ENCODE results near the gene GPR173.

The GPR173 gene

GRCh38 chrX:53071064-53071463 is 22.5 kb downstream of the GPR173 start:
- DNase-seq (ENCODE audit: low read depth), result no peak

GRCh38 chrX:53071604-53072417 is 23.2 kb downstream of the GPR173 start:
- peak; percentile 55 for DNase-seq (ENCODE audit: low read depth)

DNA sequence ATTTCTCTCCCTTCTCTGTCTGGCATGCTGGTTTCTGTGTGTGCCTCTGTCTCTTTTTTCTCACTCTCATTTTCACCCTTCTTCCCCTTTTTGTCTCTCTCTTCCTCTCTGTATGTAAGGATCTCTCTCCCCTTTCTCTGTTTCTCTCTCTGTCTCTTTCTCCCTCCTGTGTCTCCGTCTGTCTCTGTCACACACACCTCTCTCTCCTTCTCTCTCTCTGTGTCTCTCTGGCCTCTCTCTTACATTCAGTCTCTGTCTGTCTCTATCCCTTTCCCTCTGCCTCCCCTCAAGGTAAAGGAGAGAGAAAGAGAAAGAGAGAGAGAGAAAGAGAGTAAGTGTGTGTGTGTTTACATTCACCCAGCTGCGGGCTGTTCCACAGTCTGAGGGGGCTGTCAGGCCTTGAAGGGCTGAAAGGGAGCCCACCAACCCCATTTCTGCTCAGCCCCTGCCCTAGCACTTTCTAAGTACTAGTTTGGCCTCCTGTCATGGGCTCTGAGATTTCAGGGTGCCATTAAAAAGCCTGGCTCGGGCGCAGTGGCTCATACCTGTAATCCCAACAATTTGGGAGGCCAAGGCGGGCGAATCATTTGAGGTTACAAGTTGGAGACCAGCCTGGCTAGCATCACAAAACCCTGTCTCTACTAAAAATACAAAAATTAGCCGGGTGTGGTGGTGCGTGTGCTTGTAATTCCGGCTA is 24.0 kb downstream of the GPR173 start:
- no peak for DNase-seq (ENCODE audit: low read depth)

GRCh38 chrX:53073115-53073586 is 24.6 kb downstream of the GPR173 start:
- DNase-seq (ENCODE audit: low read depth), result no peak

DNA sequence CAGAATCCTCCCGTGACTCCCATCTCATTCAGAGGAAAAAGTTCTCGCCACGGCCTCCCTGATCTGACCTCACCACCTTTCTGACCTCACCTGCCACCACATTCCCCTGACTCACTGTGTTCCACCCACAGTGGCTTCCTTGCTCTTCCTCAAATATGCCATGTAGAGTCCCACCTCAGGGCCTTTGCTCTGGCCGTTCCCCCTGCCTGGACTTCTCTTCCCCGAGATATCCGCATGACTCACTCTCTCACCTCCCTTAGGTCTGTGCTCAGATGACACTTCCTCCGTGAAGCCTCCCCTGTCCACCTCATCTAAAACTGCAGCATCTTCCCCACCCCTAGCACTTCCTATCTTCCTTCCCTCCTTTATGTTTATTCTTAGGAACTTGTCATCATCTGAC is 26.4 kb downstream of the GPR173 start:
- DNase-seq (ENCODE audit: low read depth), result no peak

- no peak for DNase-seq (ENCODE audit: low read depth)
Observed at GRCh38 chrX:53076671-53077070, 28.1 kb downstream of the GPR173 start.

GRCh38 chrX:53077207-53078197 is 28.9 kb downstream of the GPR173 start:
- no peak for DNase-seq (ENCODE audit: low read depth)

DNA sequence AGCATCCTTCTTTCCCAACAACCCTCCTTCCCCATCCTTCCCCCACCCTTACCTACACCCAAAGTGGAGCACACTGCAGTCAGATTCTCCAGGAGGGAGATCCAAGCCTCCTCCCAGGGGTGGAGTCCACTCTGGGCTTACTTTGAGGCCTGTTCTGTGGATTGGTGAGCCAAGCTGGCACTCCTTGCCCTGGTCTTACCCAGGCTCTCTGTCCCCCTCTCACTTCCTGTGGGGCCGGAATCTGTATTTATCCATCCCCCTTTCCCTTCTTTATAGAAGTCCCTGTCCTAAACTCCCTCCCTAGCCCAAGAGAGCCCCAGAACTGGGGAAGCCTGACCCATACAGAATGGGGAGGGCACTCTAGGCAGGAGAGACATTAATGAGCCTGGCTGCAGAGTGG is 30.4 kb downstream of the GPR173 start:
- no peak for DNase-seq (ENCODE audit: low read depth)

- DNase-seq (ENCODE audit: low read depth), result no peak
Observed at GRCh38 chrX:53080628-53081580, 32.3 kb downstream of the GPR173 start.

- peak; percentile 87 for DNase-seq (ENCODE audit: low read depth)
Observed at GRCh38 chrX:53081925-53082772, 33.6 kb downstream of the GPR173 start, which contains the start of gene TSPYL2. Gene TSPYL2 (plus strand): TSS chrX:53082367. CDS start chrX:53082499, 132 bp downstream.

DNA sequence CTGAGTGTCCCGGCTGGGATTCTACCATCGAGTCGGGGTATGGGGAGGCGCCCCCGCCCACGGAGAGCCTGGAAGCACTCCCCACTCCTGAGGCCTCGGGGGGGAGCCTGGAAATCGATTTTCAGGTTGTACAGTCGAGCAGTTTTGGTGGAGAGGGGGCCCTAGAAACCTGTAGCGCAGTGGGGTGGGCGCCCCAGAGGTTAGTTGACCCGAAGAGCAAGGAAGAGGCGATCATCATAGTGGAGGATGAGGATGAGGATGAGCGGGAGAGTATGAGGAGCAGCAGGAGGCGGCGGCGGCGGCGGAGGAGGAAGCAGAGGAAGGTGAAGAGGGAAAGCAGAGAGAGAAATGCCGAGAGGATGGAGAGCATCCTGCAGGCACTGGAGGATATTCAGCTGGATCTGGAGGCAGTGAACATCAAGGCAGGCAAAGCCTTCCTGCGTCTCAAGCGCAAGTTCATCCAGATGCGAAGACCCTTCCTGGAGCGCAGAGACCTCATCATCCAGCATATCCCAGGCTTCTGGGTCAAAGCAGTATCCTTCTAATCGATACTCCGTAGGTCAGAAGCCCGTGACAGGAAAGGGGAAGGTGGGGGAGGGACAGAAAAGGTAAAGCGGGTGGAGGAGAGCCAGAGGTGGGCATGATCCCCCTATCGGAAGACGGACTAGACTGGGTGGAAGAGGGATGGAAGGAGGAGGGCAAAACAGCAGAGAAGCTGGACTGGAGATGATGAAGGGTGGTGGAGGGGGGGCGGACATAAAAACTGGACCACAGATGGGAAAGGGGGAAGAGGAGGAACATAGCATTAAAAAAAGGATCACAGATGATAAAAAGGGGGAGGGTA is 34.4 kb downstream of the GPR173 start:
- no peak for DNase-seq (ENCODE audit: low read depth)

- no peak for DNase-seq (ENCODE audit: low read depth)
Observed at GRCh38 chrX:53084043-53084570, 35.5 kb downstream of the GPR173 start.

GRCh38 chrX:53084863-53085262 is 36.3 kb downstream of the GPR173 start:
- DNase-seq (ENCODE audit: low read depth), result no peak

DNA sequence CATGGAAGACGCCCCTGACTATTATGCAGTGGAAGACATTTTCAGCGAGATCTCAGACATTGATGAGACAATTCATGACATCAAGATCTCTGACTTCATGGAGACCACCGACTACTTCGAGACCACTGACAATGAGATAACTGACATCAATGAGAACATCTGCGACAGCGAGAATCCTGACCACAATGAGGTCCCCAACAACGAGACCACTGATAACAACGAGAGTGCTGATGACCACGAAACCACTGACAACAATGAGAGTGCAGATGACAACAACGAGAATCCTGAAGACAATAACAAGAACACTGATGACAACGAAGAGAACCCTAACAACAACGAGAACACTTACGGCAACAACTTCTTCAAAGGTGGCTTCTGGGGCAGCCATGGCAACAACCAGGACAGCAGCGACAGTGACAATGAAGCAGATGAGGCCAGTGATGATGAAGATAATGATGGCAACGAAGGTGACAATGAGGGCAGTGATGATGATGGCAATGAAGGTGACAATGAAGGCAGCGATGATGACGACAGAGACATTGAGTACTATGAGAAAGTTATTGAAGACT is 37.2 kb downstream of the GPR173 start:
- DNase-seq (ENCODE audit: low read depth), result no peak

DNA sequence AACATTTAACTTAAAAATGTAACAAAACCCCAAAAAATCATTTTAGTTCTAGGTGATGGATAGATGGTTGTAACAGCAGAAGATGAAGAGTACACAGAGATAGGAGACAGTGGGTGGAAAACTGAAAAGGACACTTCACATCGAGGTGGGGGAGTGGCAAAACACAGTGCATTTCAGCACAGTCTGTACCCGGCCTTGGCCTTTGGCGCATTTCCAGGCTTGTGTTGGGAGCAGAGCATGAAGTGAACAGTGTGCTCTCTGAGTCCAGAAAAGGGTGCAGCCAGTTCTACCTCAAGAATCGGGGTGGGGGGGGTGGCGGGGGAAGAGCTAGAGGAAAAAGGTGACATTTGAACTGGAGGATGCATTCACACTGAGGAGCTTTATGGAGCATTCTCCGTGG is 37.9 kb downstream of the GPR173 start:
- no peak for DNase-seq (ENCODE audit: low read depth)

- no peak for DNase-seq (ENCODE audit: low read depth)
Observed at GRCh38 chrX:53087388-53087831, 38.8 kb downstream of the GPR173 start.

DNA sequence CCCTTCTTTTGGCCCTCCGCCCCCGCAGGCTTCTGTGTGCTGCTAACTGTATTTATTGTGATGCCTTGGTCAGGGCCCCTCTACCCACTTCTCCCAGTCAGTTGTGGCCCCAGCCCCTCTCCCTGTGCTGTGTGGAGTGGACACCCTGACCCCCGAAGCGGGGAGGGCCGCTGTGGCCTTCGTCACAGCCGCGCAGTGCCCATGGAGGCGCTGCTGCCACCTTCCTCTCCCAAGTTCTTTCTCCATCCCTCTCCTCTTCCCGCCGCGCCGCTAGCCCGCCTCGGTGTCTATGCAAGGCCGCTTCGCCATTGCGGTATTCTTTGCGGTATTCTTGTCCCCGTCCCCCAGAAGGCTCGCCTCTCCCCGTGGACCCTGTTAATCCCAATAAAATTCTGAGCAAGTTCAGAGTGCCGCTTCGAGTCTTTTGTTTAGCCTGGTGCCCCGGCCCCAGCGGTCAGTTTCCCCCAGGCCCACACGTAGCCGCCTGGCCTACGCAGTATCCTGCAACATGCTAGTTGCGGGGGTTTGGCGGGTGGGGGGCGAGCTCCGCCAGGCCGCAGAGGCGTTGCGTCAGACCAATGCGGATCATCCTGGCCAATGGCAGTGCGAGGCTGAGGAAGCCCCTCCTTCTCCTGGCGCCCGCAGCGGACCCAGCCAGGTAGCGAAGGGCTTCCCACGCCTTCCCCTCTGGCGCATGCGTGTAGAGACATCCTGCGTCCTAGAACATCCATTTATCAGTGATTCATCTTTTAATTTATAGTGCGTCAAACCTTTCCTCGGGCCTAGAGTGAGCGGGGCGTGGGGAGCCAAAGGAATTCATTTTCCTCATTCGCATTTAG is 39.8 kb downstream of the GPR173 start:
- peak; percentile 67 for DNase-seq (ENCODE audit: low read depth)
